SU-DHL-6 (cell line): Measurements from ENCODE around the gene SPEF2.

Experiments
- H2AFZ ChIP-seq: fragments of 200-600 bp; sonication (generic); 2 replicates; pipeline ENCODE4 v1.6.1; 2014; ENCODE audit warnings: low read depth, mild to moderate bottlenecking, moderate library complexity, mixed read lengths, antibody characterized with exemption, low read length; ENCODE audit not compliant: severe bottlenecking
- H3F3A ChIP-seq: fragments of 200-600 bp; shearing (Covaris generic); 2 replicates; pipeline ENCODE4 v1.6.0; 2016; ENCODE audit warnings: antibody characterized with exemption, mild to moderate bottlenecking; ENCODE audit not compliant: insufficient read depth
- H3K27ac ChIP-seq: fragments of 200-600 bp; sonication (generic); 2 replicates; pipeline ENCODE4 v1.5.1; 2016; ENCODE audit warnings: low read depth, mild to moderate bottlenecking, low read length, moderate library complexity, mixed read lengths
- H3K27me3 ChIP-seq: fragments of 200-600 bp; sonication (generic), shearing (Covaris generic); 2 replicates; pipeline ENCODE4 v1.6.0; 2014; ENCODE audit warnings: mild to moderate bottlenecking, low read length
- H3K36me3 ChIP-seq: fragments of 200-600 bp; sonication (generic); 2 replicates; pipeline ENCODE4 v1.6.1; 2014; ENCODE audit warnings: mild to moderate bottlenecking, low read length, mixed read lengths
- H3K4me2 ChIP-seq: fragments of 300-600, 200-600 bp; shearing (Covaris generic), sonication (generic); 2 replicates; pipeline ENCODE4 v1.6.0; 2014; ENCODE audit warnings: low read length, low read depth, mild to moderate bottlenecking; ENCODE audit not compliant: poor library complexity, severe bottlenecking
- H3K4me3 ChIP-seq: fragments of 200-600 bp; sonication (generic); 2 replicates; pipeline ENCODE4 v1.5.1; 2014; ENCODE audit warnings: antibody characterized with exemption, low read length, mild to moderate bottlenecking, mixed read lengths; ENCODE audit not compliant: insufficient read depth, poor library complexity, severe bottlenecking
- H3K79me2 ChIP-seq: fragments of 200-600 bp; sonication (generic); 2 replicates; pipeline ENCODE4 v1.6.1; 2014; ENCODE audit warnings: mild to moderate bottlenecking, low read length, moderate library complexity; ENCODE audit not compliant: insufficient read depth
- H3K9ac ChIP-seq: fragments of 200-600 bp; sonication (generic); 2 replicates; pipeline ENCODE4 v1.7.0; 2014; ENCODE audit warnings: mild to moderate bottlenecking, low read length
- H3K9me2 ChIP-seq: fragments of 200-600 bp; sonication (generic); replicated peaks from 2 replicates; pipeline ENCODE4 v1.6.1; 2014; ENCODE audit warnings: low read length; ENCODE audit not compliant: insufficient read depth
- H3K9me3 ChIP-seq: fragments of 200-600 bp; sonication (generic); 2 replicates; pipeline ENCODE4 v1.6.1; 2014; ENCODE audit warnings: low read length, mixed read lengths; ENCODE audit not compliant: insufficient read depth
- H4K20me1 ChIP-seq: fragments of 200-600 bp; sonication (generic); 2 replicates; pipeline ENCODE4 v1.6.1; 2014; ENCODE audit warnings: low read depth, mild to moderate bottlenecking, antibody characterized with exemption, low read length, moderate library complexity, mixed read lengths
- CTCF ChIP-seq: fragments of 200-600 bp; sonication (generic); IDR thresholded peaks from one replicate; pipeline ENCODE4 v1.5.1; 2017; ENCODE audit warnings: antibody characterized with exemption, mild to moderate bottlenecking, low read length, moderate library complexity; ENCODE audit not compliant: insufficient read depth, poor library complexity, severe bottlenecking
- EZH2phosphoT487 ChIP-seq: fragments of 200-600 bp; sonication (generic), shearing (Covaris generic); conservative IDR thresholded peaks from 2 replicates; pipeline ENCODE4 v1.6.1; 2018; ENCODE audit warnings: mild to moderate bottlenecking, antibody characterized with exemption, low read length, moderate library complexity, mixed read lengths

SPEF2 gene

GRCh38 chr5:35789732-35790456 lies 172.2 kb downstream of the SPEF2 start:
- no peaks in the 10 kb centered on the region for H3K27me3 ChIP-seq
- TF ChIP-seq CTCF (no peak), EZH2phosphoT487 (no peak)
- no peaks in the 10 kb centered on the region for H3K36me3 ChIP-seq
- no peaks in the 10 kb centered on the region for H4K20me1 ChIP-seq
- no peaks in the 10 kb centered on the region for H3K9me3 ChIP-seq
- H2AFZ ChIP-seq = no peak overlapping the region
- no peak overlapping the region for H3K9ac ChIP-seq
- H3K4me3 ChIP-seq = no peak overlapping the region
- no peak overlapping the region for H3K4me2 ChIP-seq
- H3K79me2 ChIP-seq = no peaks in the 10 kb centered on the region
- no peak overlapping the region for H3K27ac ChIP-seq
- H3K9me2 ChIP-seq = no peaks in the 10 kb centered on the region
- H3F3A ChIP-seq = no peaks in the 10 kb centered on the region

GRCh38 chr5:35790457-35790822 lies 172.8 kb downstream of the SPEF2 start:
- Histone ChIP-seq H3K27me3 (no peaks in the 10 kb centered on the region), H3F3A (no peaks in the 10 kb centered on the region), H3K9me2 (no peaks in the 10 kb centered on the region), H3K79me2 (no peaks in the 10 kb centered on the region), H4K20me1 (no peaks in the 10 kb centered on the region), H2AFZ (no peak overlapping the region), H3K4me3 (no peak overlapping the region), H3K36me3 (no peaks in the 10 kb centered on the region), H3K9me3 (no peaks in the 10 kb centered on the region), H3K4me2 (no peak overlapping the region), H3K9ac (no peak overlapping the region), H3K27ac (no peak overlapping the region)
- TF ChIP-seq EZH2phosphoT487 (no peak), CTCF (no peak)

GRCh38 chr5:35794328-35794619 lies 176.6 kb downstream of the SPEF2 start:
- no peaks in the 10 kb centered on the region for H3K9me3 ChIP-seq

More at GRCh38 chr5:35794328-35794619, 176.6 kb downstream of the SPEF2 start:
- Histone ChIP-seq H3K9ac (no peak overlapping the region), H3K9me2 (no peaks in the 10 kb centered on the region), H2AFZ (no peak overlapping the region), H3K27me3 (no peaks in the 10 kb centered on the region), H3K4me3 (no peak overlapping the region), H3K36me3 (no peaks in the 10 kb centered on the region), H3F3A (no peaks in the 10 kb centered on the region), H3K4me2 (no peak overlapping the region), H4K20me1 (no peaks in the 10 kb centered on the region), H3K79me2 (no peaks in the 10 kb centered on the region), H3K27ac (no peak overlapping the region)
- TF ChIP-seq CTCF (no peak), EZH2phosphoT487 (no peak)
